Mesendoderm (in vitro differentiated cells): Measurements from ENCODE around the gene CC2D2A.

ENCODE experiments used
- DNase-seq: peaks from one replicate; pipeline ENCODE4 v3.0.0; 2013
- H2AK5ac ChIP-seq: 2 replicates; pipeline ENCODE4 v1.6.1; 2013; ENCODE audit warnings: low read length, inconsistent platforms
- H2BK120ac ChIP-seq: 2 replicates; pipeline ENCODE4 v1.6.1; 2013; ENCODE audit warnings: low read depth, mild to moderate bottlenecking, low read length, moderate library complexity, mixed read lengths
- H2BK15ac ChIP-seq: replicated peaks from 2 replicates; pipeline ENCODE4 v1.6.1; 2013; ENCODE audit warnings: low read depth, mild to moderate bottlenecking, moderate library complexity
- H2BK5ac ChIP-seq: 2 replicates; pipeline ENCODE4 v1.6.1; 2013; ENCODE audit warnings: low read length, inconsistent platforms
- H3K18ac ChIP-seq: 2 replicates; pipeline ENCODE4 v1.6.1; 2013; ENCODE audit warnings: mild to moderate bottlenecking, low read length, mixed read lengths
- H3K23ac ChIP-seq: one replicate; pipeline ENCODE4 v1.6.1; 2013; ENCODE audit warnings: low read length
- H3K27ac ChIP-seq: 2 replicates; pipeline ENCODE4 v1.5.1; 2013; ENCODE audit warnings: low read depth, mild to moderate bottlenecking, inconsistent platforms, low read length, moderate library complexity
- H3K27me3 ChIP-seq: 2 replicates; pipeline ENCODE4 v1.6.1; 2013; ENCODE audit warnings: low read length, control low read depth, mild to moderate bottlenecking, inconsistent platforms; ENCODE audit not compliant: insufficient read depth, poor library complexity
- H3K36me3 ChIP-seq: 2 replicates; pipeline ENCODE4 v1.6.1; 2013; ENCODE audit warnings: low read length, inconsistent platforms; ENCODE audit not compliant: control insufficient read depth, insufficient read depth
- H3K4ac ChIP-seq: one replicate; pipeline ENCODE4 v1.6.1; 2013; ENCODE audit warnings: low read depth, mild to moderate bottlenecking, low read length, moderate library complexity
- H3K4me1 ChIP-seq: 2 replicates; pipeline ENCODE4 v1.6.1; 2013; ENCODE audit warnings: low read depth, low read length, inconsistent platforms; ENCODE audit not compliant: control insufficient read depth
- H3K4me2 ChIP-seq: 2 replicates; pipeline ENCODE4 v1.6.1; 2013; ENCODE audit warnings: low read length
- H3K4me3 ChIP-seq: 2 replicates; pipeline ENCODE4 v1.5.1; 2013; ENCODE audit warnings: mild to moderate bottlenecking, low read length
- H3K56ac ChIP-seq: one replicate; pipeline ENCODE4 v1.6.1; 2013; ENCODE audit warnings: low read length
- H3K79me1 ChIP-seq: 2 replicates; pipeline ENCODE4 v1.6.1; 2013; ENCODE audit warnings: low read length, inconsistent platforms
- H3K79me2 ChIP-seq: 2 replicates; pipeline ENCODE4 v1.6.1; 2013; ENCODE audit warnings: mild to moderate bottlenecking, low read length; ENCODE audit not compliant: control insufficient read depth, insufficient read depth
- H3K9ac ChIP-seq: 2 replicates; pipeline ENCODE4 v1.6.1; 2013; ENCODE audit warnings: low read length, inconsistent platforms
- H4K5ac ChIP-seq: one replicate; pipeline ENCODE4 v1.6.1; 2013; ENCODE audit warnings: low read length
- H4K8ac ChIP-seq: one replicate; pipeline ENCODE4 v1.6.1; 2013; ENCODE audit warnings: low read depth, mild to moderate bottlenecking, control low read depth, low read length, moderate library complexity
- WGBS: extraction: QIAGEN DNeasy Blood & Tissue Kit; methylation state at CpG from one replicate; pipeline ENCODE4 v1.1.7; 2013; ENCODE audit warnings: low lambda C conversion rate, missing lambda C conversion rate; ENCODE audit not compliant: insufficient coverage; ENCODE audit errors: extremely low coverage; 5-methylcytosine and 5-hydroxymethylcytosine counted together

The CC2D2A gene

GRCh38 chr4:15568821-15569220 lies 99.1 kb downstream of the CC2D2A start:
- no peak overlapping the region for H2BK5ac ChIP-seq
- no peaks in the 10 kb centered on the region for H3K27me3 ChIP-seq
- no peak overlapping the region for H3K9ac ChIP-seq
- H3K4me3 ChIP-seq = no peak overlapping the region
- no peak overlapping the region for H2BK120ac ChIP-seq
- no peaks in the 10 kb centered on the region for H3K36me3 ChIP-seq
- no peak overlapping the region for H2BK15ac ChIP-seq
- no peak overlapping the region for H3K4me2 ChIP-seq
- no peaks in the 10 kb centered on the region for H3K4me1 ChIP-seq
- H3K18ac ChIP-seq = no peak overlapping the region
- no peak for DNase-seq
- no peak overlapping the region for H3K23ac ChIP-seq
- H3K27ac ChIP-seq = no peak overlapping the region
- no peak overlapping the region for H2AK5ac ChIP-seq
- no peak overlapping the region for H4K8ac ChIP-seq
- H3K4ac ChIP-seq = no peak overlapping the region
- no peak overlapping the region for H3K56ac ChIP-seq
- no peaks in the 10 kb centered on the region for H3K79me2 ChIP-seq
- H3K79me1 ChIP-seq = no peaks in the 10 kb centered on the region
- H4K5ac ChIP-seq = no peak overlapping the region

- DNase-seq = no peak
- Histone ChIP-seq H3K36me3 (no peaks in the 10 kb centered on the region), H3K4me2 (no peak overlapping the region), H3K27ac (no peak overlapping the region), H2AK5ac (no peak overlapping the region), H2BK5ac (no peak overlapping the region), H2BK120ac (no peak overlapping the region), H3K9ac (no peak overlapping the region), H4K5ac (no peak overlapping the region), H3K27me3 (no peaks in the 10 kb centered on the region), H3K23ac (no peak overlapping the region), H3K4me1 (no peaks in the 10 kb centered on the region), H3K56ac (no peak overlapping the region), H2BK15ac (no peak overlapping the region), H3K79me2 (no peaks in the 10 kb centered on the region), H3K4ac (no peak overlapping the region), H4K8ac (no peak overlapping the region), H3K18ac (no peak overlapping the region), H3K4me3 (no peak overlapping the region), H3K79me1 (no peaks in the 10 kb centered on the region)
- no CpG with 5 or more reads among the region's 5 CpGs for WGBS
Observed at GRCh38 chr4:15569746-15570145, 100.1 kb downstream of the CC2D2A start.

DNA sequence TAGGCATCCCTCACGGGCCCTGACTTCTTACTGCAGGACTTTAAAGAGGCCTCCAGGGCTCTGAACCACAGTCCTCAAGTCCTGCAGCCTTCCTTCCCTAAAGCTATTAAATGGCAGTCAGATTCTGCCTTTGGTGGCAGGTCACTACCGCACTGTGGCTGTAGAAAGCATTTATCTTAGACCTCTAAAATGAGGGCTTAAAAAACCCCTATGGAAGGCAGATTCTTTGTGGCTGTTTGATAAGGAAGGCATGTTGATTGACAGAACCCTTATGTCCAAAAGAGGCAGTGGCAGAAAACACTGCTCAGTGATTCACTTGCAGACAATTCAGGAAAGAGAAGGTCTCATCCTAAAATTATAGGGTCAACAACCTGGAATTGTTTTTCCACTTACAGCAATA lies 106.3 kb downstream of the CC2D2A start:
- no peak for DNase-seq
- Histone ChIP-seq H3K4ac (no peak overlapping the region), H3K79me1 (no peaks in the 10 kb centered on the region), H3K4me2 (no peak overlapping the region), H2BK15ac (no peak overlapping the region), H3K56ac (no peak overlapping the region), H3K23ac (no peak overlapping the region), H3K36me3 (no peaks in the 10 kb centered on the region), H4K5ac (no peak overlapping the region), H3K4me1 (no peaks in the 10 kb centered on the region), H3K4me3 (no peak overlapping the region), H2BK5ac (no peak overlapping the region), H3K27ac (no peak overlapping the region), H4K8ac (no peak overlapping the region), H3K79me2 (no peaks in the 10 kb centered on the region), H3K18ac (no peak overlapping the region), H3K9ac (no peak overlapping the region), H2BK120ac (no peak overlapping the region), H2AK5ac (no peak overlapping the region), H3K27me3 (no peaks in the 10 kb centered on the region)
- WGBS = no CpG with 5 or more reads among the region's 2 CpGs

DNA sequence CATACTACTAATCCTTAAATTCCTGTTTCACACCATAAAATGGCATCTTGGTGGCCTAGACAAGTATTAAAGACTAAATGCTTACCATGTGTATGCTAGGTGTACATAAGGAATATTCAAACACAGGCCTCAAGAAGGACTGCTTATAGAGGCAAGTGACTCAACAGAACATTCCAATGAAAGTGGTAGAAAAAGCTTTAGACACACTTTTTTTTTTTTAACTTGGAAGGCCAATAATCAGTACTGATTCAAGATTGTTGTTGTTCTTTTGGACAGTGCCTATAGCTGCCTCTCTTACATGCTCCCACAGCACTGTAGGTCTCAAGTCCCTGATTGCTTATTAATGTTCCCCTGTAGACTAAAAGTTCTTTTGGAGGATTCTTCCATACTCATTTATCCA lies 107.8 kb downstream of the CC2D2A start:
- Histone ChIP-seq H3K9ac (no peak overlapping the region), H3K4me2 (no peak overlapping the region), H4K5ac (no peak overlapping the region), H3K56ac (no peak overlapping the region), H3K4me1 (no peaks in the 10 kb centered on the region), H3K79me1 (no peaks in the 10 kb centered on the region), H3K4me3 (no peak overlapping the region), H3K18ac (no peak overlapping the region), H2BK15ac (no peak overlapping the region), H3K23ac (no peak overlapping the region), H3K36me3 (no peaks in the 10 kb centered on the region), H3K27ac (no peak overlapping the region), H2AK5ac (no peak overlapping the region), H4K8ac (no peak overlapping the region), H2BK5ac (no peak overlapping the region), H3K27me3 (no peaks in the 10 kb centered on the region), H3K79me2 (no peaks in the 10 kb centered on the region), H3K4ac (no peak overlapping the region), H2BK120ac (no peak overlapping the region)
- no peak for DNase-seq

DNA sequence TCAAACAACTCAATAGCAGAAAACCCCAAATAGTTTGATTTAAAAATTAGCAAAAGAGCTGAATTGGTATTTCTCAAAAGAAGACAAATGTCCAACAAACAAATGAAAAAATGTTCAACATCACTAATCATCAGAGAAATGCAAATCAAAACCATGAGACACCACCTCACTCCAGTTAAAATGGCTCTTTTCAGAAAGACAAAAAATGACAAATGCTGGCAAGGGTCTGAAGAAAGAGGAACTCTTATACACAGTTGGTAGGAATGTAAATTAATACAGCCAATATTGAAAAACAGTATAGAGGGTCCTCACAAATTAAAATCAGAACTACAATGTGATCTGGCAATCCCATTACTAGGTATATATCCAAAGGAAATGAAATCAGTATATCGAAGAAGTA lies 115.1 kb downstream of the CC2D2A start:
- H3K23ac ChIP-seq = no peak overlapping the region
- no peak overlapping the region for H2BK120ac ChIP-seq
- H3K79me2 ChIP-seq = no peaks in the 10 kb centered on the region
- H3K4ac ChIP-seq = no peak overlapping the region
- no peak overlapping the region for H4K5ac ChIP-seq
- no peaks in the 10 kb centered on the region for H3K4me1 ChIP-seq
- no peak overlapping the region for H2BK5ac ChIP-seq
- H4K8ac ChIP-seq = no peak overlapping the region
- no peaks in the 10 kb centered on the region for H3K79me1 ChIP-seq
- H2BK15ac ChIP-seq = no peak overlapping the region
- H2AK5ac ChIP-seq = no peak overlapping the region
- H3K18ac ChIP-seq = no peak overlapping the region
- H3K4me3 ChIP-seq = no peak overlapping the region
- no peaks in the 10 kb centered on the region for H3K27me3 ChIP-seq
- DNase-seq = no peak
- no peak overlapping the region for H3K27ac ChIP-seq
- no peak overlapping the region for H3K56ac ChIP-seq
- no CpG with 5 or more reads among the region's 1 CpG for WGBS
- no peak overlapping the region for H3K4me2 ChIP-seq
- H3K36me3 ChIP-seq = no peaks in the 10 kb centered on the region
- H3K9ac ChIP-seq = no peak overlapping the region

DNA sequence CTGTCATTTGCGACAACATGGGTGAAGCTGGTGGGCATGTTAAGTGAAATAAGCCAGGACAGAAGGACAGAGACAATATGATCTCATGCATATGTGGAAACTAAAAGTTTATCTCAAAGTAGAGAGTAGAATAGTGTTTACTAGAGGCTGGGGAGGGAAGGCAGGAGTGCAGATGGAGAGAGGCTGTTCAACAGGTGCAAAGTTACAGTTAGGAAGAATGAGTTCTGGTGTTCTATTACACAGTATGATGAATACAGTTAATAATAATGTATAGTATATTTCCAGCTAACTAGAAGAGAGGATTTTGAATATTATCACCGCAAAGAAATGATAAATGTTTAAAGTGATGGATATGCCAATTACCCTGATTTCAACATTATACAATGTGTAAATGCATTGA lies 115.6 kb downstream of the CC2D2A start:
- Histone ChIP-seq H3K79me2 (no peaks in the 10 kb centered on the region), H3K4ac (no peak overlapping the region), H3K4me2 (no peak overlapping the region), H3K9ac (no peak overlapping the region), H3K79me1 (no peaks in the 10 kb centered on the region), H3K4me3 (no peak overlapping the region), H3K27me3 (no peaks in the 10 kb centered on the region), H3K18ac (no peak overlapping the region), H3K27ac (no peak overlapping the region), H4K5ac (no peak overlapping the region), H2BK120ac (no peak overlapping the region), H2AK5ac (no peak overlapping the region), H3K23ac (no peak overlapping the region), H4K8ac (no peak overlapping the region), H2BK15ac (no peak overlapping the region), H2BK5ac (no peak overlapping the region), H3K4me1 (no peaks in the 10 kb centered on the region), H3K56ac (no peak overlapping the region), H3K36me3 (no peaks in the 10 kb centered on the region)
- DNase-seq = no peak
- WGBS = no CpG with 5 or more reads among the region's 2 CpGs
